ENCODE measurements around the gene S100A11.

GRCh38 chr1:152067929-152068328 is 31.1 kb upstream of the S100A11 start:
- no peak for TF ChIP-seq CTCF (IDR thresholded peaks at IDR 0.05)
- TF ChIP-seq POLR2AphosphoS5 (IDR thresholded peaks at IDR 0.05; ENCODE audit: low read depth, low read length): no peak
- no peak for TF ChIP-seq SIN3A (IDR thresholded peaks at IDR 0.05; ENCODE audit: borderline replicate concordance, insufficient read depth, low read depth, low read length)
